ENCODE measurements around the gene TMEM120B.

GRCh38 chr12:121751034-121751433, 38.5 kb downstream of the TMEM120B start:
- TF ChIP-seq CTCF (conservative IDR thresholded peaks at IDR 0.05; ENCODE audit: low read depth, low read length) (no peak), EZH2 (IDR thresholded peaks at IDR 0.05; ENCODE audit: borderline replicate concordance, low read depth, low read length, poor library complexity, severe bottlenecking) (no peak)

Data from A673 (cell line).